ENCODE measurements around the gene EIF4EBP2.

EIF4EBP2 gene, protein sequence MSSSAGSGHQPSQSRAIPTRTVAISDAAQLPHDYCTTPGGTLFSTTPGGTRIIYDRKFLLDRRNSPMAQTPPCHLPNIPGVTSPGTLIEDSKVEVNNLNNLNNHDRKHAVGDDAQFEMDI

DNA sequence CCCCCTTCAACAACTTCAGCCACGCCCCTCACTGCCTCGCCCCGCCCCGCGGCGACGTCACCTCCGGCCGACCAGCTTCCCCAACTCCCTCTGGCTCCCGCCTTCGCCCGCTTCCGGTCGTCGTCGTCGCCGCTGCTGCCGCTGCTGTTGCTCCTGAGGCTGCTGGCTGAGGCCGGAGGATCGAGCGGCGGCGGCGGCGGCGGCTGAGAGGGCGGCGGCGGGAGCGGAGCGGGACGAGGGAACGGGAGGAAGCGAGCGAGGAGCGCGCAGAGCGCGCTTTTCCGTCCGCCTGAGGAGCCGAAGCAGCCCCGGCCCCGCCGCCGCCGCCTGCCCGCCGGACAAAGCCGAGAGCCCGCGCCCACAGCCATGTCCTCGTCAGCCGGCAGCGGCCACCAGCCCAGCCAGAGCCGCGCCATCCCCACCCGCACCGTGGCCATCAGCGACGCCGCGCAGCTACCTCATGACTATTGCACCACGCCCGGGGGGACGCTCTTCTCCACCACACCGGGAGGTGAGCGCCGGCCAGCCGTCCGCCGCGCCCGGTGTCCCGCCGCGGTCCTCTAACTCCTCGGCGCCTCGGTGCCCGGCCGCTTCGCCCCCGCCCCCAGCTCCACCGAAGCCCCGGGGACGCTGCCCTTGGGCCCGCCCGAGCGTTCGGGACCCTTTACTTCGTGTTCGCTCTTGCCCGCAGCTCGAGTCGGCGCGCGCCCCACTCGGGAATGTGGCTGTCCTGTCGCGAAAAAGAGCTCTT, at the start of gene EIF4EBP2:
TSS of gene EIF4EBP2 (plus strand) at position 110 of the 751 bp plus-strand sequence. CDS start at position 367, 257 bp downstream.
- peak; percentile 93 for DNase-seq

DNA sequence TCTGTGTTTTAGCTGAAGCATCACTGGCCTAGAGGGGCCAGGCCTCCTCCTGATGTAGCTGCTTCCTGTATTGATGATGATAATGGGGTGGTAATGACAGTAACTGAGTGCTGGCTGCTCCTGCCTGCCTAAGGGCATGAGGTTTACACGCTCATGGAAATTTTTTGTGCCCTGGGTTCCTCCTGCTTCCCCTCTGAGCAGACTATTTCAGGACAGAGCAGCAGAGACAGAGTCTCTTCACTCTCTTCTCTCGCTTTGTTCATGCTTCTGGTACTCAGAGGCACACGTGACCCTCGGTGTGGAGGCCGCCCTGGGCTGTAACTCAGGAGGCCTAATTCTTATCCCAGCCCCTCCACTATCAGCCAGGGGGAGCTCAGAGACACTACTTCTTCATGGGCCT, 49.4 kb upstream of the EIF4EBP2 start:
- DNase-seq, result no peak

GRCh38 chr10:70355051-70356021, 48.6 kb upstream of the EIF4EBP2 start:
- DNase-seq, result peak; percentile 37

GRCh38 chr10:70357565-70357964, 46.4 kb upstream of the EIF4EBP2 start:
- peak; percentile 56 for DNase-seq

- peak; percentile 3 for DNase-seq
These were observed 45.5 kb upstream of the EIF4EBP2 start for GRCh38 chr10:70358446-70358845.

GRCh38 chr10:70359017-70359550, 44.9 kb upstream of the EIF4EBP2 start:
- DNase-seq, result peak; percentile 25

DNA sequence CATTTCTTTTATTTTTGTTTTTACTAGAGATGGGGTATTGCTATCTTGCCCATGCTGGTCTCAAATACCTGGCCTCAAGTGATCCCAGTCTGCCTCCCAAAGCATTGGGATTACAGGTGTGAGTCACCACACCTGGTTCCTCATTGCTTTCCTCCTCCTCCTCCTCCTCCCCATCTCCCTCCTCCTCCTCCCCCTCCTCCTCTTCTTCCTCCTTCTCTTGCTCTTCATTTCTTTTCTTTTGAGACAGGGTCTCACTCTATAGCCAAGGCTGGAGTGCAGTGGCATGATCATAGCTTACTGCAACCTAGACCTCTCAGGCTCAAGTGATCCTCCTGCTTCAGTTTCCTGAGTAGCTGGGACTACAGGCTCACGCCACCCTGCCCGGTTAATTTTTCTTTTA, 43.7 kb upstream of the EIF4EBP2 start:
- no peak for DNase-seq

DNA sequence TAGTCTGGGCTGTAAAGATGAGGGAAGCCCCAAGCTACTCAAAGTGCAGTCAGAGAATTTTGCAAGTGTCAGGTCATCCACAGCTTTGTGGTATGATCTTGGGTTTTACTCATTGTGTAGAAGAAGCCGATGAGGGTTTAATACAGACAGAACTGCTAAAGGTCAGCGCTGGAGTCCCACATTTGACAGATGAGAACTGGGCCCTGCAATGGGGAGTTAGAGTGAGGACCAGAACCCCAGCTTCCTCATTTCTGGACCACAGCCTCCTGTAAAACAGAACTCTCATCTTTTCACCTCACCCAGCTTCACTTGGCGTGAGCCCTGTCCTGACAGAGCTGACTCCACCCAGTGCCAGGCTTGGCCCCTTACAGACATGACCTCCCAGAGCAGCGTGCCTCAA, 41.6 kb upstream of the EIF4EBP2 start:
- DNase-seq, result no peak

GRCh38 chr10:70363292-70363691, 40.7 kb upstream of the EIF4EBP2 start:
- DNase-seq, result no peak

- peak; percentile 91 for DNase-seq
These were observed 39.8 kb upstream of the EIF4EBP2 start for GRCh38 chr10:70363971-70364771.

GRCh38 chr10:70364772-70365091, 39.2 kb upstream of the EIF4EBP2 start:
- DNase-seq, result no peak

DNA sequence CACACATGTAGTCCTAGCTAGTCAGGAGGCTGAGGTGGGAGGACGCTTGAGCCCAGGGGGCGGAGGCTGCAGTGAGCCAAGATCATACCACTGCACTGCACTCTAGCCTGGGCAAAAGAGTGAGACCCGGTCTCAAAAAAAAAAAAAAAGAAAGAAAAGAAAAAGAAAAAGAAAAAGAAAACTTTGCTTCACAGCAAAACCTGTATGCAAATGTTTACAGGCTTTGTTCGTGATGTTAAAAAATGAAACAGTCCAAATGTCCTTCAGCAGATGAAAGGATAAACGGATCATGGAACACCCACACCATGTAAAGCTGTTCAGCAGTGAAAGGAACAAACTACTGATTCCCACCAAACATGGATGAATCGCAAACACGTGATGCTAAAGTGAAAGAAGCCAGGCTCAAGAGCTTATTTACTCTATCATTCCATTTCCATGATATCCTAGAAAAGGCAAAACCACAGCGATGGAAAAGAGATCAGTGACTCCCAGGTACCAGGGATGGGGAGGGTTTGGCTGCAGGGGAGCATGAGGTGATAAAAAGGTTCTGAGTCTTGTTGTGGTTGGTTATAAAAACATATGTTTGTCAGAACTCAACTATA, 36.6 kb upstream of the EIF4EBP2 start:
- no peak for DNase-seq

DNA sequence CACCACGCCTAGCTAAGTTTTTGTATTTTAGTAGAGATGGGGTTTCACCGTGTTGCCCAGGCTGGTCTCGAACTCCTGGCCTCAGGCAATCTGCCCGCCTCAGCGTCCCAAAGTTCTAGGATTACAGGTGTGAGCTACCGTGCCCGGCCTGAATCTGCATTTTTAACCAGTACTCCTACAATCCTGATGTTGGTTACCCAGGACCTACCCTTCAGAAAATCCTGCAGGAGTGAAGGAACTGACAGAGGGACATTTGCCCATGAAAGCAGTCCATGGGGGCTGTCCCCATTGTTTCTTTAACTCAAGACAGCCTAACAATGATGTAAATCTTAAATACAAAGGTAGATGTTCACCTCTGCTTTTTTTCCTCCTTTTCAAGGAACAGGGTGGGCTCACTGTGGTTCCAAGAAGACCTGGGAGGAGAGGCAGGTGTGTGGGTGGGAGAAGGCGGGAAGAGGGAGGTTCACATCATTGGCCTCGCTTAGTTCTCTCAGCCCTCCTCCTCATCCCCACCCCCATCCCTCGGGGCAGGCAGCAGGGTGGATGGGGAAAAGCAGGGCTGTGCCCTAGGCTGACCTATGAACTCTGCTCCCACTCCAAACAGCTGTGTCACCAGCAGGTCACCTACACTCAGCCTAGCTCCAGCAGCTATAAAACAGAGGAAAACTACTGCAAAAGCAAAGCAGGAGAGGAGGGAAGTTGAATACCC, 35.0 kb upstream of the EIF4EBP2 start:
- DNase-seq, result peak; percentile 4

DNA sequence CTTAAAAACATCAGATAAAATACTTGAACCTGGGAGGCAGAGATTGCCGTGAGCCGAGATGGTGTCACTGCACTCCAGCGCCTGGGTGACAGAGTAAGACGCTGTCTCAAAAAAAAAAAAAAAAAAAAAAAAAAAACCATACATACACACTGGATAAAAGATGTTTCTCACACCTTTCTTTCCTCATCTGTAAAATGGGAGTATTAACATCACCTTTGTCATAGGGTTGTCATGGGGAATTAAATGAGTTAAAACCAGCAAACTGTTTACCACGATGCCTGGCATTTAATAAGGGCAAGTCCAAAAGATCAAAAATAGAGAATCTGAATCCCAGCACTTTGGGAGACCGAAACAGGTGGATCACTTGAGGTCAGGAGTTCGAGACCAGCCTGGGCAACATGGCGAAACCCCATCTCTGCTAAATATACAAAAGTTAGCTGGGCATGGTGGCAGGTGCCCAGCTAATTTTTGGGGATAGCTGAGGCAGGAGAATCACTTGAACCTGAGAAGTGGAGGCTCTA, 34.4 kb upstream of the EIF4EBP2 start:
- DNase-seq, result no peak

DNA sequence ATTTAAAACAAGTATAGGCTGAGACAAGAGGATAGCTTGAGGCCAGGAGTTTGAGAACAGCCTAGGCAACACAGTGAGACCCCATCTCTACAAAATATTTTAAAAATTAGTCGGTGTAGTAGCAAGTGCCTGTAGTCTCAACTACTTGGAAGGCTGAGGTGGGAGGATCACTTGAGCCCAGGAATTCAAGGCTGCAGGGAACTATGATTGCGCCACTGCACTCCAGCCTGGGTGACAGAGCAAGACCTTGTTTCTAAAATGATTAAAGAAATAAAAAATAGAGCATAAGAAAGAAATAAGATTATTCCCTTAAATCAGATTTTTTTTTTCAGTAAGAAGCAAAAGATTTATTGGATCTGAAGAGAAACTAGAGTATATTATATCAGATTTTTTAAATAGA, 33.2 kb upstream of the EIF4EBP2 start:
- no peak for DNase-seq

GRCh38 chr10:70371846-70372245, 32.1 kb upstream of the EIF4EBP2 start:
- DNase-seq, result peak; percentile 21

DNA sequence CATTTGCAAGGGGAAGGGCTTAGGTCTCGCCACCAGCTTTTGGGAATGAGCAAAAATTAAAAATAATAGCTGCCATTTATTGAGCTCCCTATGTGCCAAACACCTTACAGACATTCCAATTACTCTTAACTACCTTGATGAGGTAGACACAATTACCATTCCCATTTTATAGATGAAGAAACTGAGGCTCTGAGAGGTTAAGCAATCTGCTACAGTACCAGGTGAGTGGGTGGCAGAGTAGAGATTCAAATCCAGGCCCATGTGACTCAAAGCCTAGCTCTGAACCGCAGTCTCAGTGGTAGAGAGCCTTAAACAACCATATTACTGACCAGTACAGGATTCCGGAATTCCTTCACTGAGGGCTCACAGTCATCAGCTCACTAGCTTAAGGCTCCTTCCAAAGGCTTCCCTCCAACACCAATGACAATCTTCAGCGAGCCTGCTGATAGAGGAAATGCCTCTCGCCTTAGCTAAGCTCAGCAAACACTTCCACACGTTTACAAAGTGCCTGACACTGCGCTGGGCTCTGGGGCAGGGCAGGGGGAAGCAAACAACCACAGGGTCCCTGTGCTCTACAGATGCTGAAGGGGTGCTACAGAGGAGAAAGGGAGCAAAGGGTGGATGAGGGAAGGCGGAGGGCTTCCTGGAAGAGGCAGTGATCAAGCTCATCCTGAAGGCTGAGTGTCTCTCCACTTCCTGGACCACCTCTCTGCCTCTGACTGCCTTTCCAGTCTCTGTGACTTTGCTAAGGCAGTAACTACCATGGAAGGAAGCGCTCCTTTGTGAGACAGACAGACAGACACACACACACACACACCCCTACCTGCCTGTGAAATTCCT, 28.9 kb upstream of the EIF4EBP2 start:
- DNase-seq, result no peak

DNA sequence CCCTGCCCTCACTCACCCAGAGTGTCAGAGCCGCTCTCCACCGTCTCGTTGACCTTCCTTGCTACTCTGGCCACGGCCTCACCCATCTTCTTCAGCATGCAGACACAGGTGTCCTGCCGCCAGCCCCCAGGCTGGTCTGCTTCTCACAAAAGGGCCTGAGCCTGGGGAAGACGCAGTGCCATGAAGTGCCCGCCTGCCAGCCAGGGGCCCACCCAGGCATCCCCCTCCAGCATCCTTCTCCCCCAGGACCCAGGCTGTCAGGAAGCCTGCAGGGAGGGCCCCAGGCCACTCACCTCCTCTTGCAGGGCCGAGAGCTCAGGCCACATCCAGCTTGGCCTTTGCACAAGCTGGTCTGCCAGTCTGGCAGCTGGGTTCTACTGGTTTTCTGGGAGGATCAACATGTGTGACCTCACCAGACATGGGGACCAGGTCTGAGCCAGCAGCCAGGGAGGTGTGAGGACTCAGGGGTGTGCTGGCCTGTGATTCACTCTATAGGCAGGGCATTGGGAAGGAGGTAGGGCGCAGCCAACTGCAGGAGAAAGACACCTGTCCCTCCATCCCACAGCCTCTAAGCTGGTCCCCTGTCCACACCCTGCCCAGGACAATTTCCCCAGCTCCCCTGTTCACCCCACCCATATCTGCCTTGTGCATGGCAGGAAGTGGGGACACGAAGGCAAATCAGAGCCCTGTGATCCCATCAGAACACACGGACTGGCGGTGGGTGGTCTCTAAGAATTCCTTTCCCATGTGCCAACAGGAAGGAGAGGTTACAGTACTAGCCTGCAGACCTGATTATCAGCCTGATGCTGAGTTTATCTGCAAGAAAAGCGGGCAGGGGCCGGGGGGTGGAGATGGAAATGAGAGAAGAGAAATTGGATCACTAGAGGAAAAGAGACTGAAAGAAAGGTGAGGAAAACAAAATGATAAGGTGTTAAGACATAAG, 27.2 kb upstream of the EIF4EBP2 start:
- no peak for DNase-seq

DNA sequence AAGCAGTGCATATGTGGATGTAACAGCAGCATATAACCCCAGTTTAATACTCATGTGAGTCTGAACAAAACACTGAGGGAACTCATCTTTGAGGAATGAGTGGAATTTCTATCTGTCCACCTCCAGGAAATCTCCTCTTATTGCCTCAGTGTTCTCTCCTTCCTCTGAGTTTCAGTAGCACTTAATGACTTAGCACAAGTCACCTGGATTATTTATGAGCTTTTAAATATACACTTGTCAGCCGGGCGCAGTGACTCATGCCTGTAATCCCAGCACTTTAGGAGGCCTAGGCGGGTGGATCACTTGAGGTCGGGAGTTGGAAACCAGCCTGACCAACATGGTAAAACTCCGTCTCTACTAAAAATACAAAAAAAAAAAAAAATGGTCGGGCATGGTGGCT, 25.8 kb upstream of the EIF4EBP2 start:
- peak; percentile 80 for DNase-seq
